Measurements from ENCODE around the gene PPFIA1. TPM values are rescaled to one million over a fixed set of nuclear protein-coding genes. Genes with fewer than 3 reads are reported as not detected.

The PPFIA1 gene
- total RNA-seq, 2 donors from 2014 or later, result 105 to 118 TPM

- peaks cover 33% of the 10 kb centered on the region for H3K4me1 Mint-ChIP-seq
- TF ChIP-seq, protein P1, sequence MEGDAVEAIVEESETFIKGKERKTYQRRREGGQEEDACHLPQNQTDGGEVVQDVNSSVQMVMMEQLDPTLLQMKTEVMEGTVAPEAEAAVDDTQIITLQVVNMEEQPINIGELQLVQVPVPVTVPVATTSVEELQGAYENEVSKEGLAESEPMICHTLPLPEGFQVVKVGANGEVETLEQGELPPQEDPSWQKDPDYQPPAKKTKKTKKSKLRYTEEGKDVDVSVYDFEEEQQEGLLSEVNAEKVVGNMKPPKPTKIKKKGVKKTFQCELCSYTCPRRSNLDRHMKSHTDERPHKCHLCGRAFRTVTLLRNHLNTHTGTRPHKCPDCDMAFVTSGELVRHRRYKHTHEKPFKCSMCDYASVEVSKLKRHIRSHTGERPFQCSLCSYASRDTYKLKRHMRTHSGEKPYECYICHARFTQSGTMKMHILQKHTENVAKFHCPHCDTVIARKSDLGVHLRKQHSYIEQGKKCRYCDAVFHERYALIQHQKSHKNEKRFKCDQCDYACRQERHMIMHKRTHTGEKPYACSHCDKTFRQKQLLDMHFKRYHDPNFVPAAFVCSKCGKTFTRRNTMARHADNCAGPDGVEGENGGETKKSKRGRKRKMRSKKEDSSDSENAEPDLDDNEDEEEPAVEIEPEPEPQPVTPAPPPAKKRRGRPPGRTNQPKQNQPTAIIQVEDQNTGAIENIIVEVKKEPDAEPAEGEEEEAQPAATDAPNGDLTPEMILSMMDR (conservative IDR thresholded peaks at IDR 0.05), result no peak
- H3K9ac ChIP-seq (ENCODE audit: extremely low read depth, low read length, poor library complexity, severe bottlenecking), result peak overlapping the region; percentile 57
- peaks cover 51% of the 10 kb centered on the region for H3K36me3 ChIP-seq (ENCODE audit: control insufficient read depth, insufficient read depth, low read length)
- H3K27ac Mint-ChIP-seq, result peak overlapping the region; percentile 18
- H3K4me3 ChIP-seq (ENCODE audit: low read length), result peak overlapping the region; percentile 90
- no peaks in the 10 kb centered on the region for H3K27me3 Mint-ChIP-seq (ENCODE audit: insufficient read depth)
- H3K4me1 ChIP-seq (ENCODE audit: control insufficient read depth, insufficient read depth, low read length), result peaks cover 2% of the 10 kb centered on the region
- no peaks in the 10 kb centered on the region for H3K9me3 Mint-ChIP-seq
- WGBS, 2 experiments (ENCODE audit: insufficient coverage in 1 of 2, insufficient read length in 1 of 2), result 80% methylated on average over 6 to 7 of the region's 7 CpGs
- DNase-seq, result no peak
- H3K36me3 Mint-ChIP-seq (ENCODE audit: low read depth), result peaks cover 49% of the 10 kb centered on the region
- H3K4me3 Mint-ChIP-seq, result peak overlapping the region; percentile 87
- no peaks in the 10 kb centered on the region for H3K27me3 ChIP-seq (ENCODE audit: control insufficient read depth, insufficient read depth, low read length, poor library complexity, severe bottlenecking)
- no peaks in the 10 kb centered on the region for H3K9me3 ChIP-seq (ENCODE audit: control insufficient read depth, low read length)
- no peak overlapping the region for H3K27ac ChIP-seq (ENCODE audit: low read depth, low read length)
Observed at GRCh38 chr11:70272009-70272408, 1.5 kb downstream of the PPFIA1 start.

DNA sequence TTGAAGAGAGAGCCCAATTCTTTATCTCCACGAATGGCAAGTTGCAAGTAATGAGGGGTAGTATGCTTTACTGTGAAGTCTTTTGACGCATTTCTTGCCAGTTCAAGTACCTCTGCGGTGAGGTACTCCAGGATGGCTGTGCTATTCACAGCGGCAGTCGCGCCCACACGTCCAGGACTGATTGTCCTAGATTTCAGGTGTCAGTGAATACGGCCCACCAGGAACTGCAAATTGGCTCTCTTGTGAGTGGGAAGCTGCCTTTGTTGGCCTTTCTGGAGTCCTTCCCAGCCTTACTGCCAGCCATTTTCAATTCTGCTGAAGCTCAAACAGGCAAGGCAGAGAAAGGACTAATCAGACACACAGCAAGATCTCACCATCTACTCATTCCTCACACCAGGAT lies 8.5 kb downstream of the PPFIA1 start:
- no peaks in the 10 kb centered on the region for H3K9me3 Mint-ChIP-seq
- H3K27ac Mint-ChIP-seq, result peak overlapping the region; percentile 3
- Histone ChIP-seq H3K36me3 (ENCODE audit: control insufficient read depth, insufficient read depth, low read length) (peaks cover 89% of the 10 kb centered on the region), H3K9me3 (ENCODE audit: control insufficient read depth, low read length) (no peaks in the 10 kb centered on the region), H3K27me3 (ENCODE audit: control insufficient read depth, insufficient read depth, low read length, poor library complexity, severe bottlenecking) (no peaks in the 10 kb centered on the region), H3K9ac (ENCODE audit: extremely low read depth, low read length, poor library complexity, severe bottlenecking) (no peak overlapping the region), H3K4me3 (ENCODE audit: low read length) (no peak overlapping the region), H3K4me1 (ENCODE audit: control insufficient read depth, insufficient read depth, low read length) (peaks cover 2% of the 10 kb centered on the region), H3K27ac (ENCODE audit: low read depth, low read length) (no peak overlapping the region)
- H3K4me3 Mint-ChIP-seq, result no peak overlapping the region
- H3K36me3 Mint-ChIP-seq (ENCODE audit: low read depth), result peaks cover 82% of the 10 kb centered on the region
- no peak for DNase-seq
- no peaks in the 10 kb centered on the region for H3K27me3 Mint-ChIP-seq (ENCODE audit: insufficient read depth)
- TF ChIP-seq, protein P1 (conservative IDR thresholded peaks at IDR 0.05), result no peak
- peaks cover 19% of the 10 kb centered on the region for H3K4me1 Mint-ChIP-seq
- 88 to 96% methylated on average over 8 of the region's 8 CpGs for WGBS, 2 experiments (ENCODE audit: insufficient coverage in 1 of 2, insufficient read length in 1 of 2)

- Histone ChIP-seq H3K9me3 (ENCODE audit: control insufficient read depth, low read length) (no peaks in the 10 kb centered on the region), H3K36me3 (ENCODE audit: control insufficient read depth, insufficient read depth, low read length) (peaks cover 87% of the 10 kb centered on the region), H3K4me3 (ENCODE audit: low read length) (no peak overlapping the region), H3K27me3 (ENCODE audit: control insufficient read depth, insufficient read depth, low read length, poor library complexity, severe bottlenecking) (no peaks in the 10 kb centered on the region), H3K4me1 (ENCODE audit: control insufficient read depth, insufficient read depth, low read length) (peaks cover 2% of the 10 kb centered on the region), H3K27ac (ENCODE audit: low read depth, low read length) (no peak overlapping the region), H3K9ac (ENCODE audit: extremely low read depth, low read length, poor library complexity, severe bottlenecking) (no peak overlapping the region)
- no peaks in the 10 kb centered on the region for H3K9me3 Mint-ChIP-seq
- TF ChIP-seq, protein P1 (conservative IDR thresholded peaks at IDR 0.05), result no peak
- no peaks in the 10 kb centered on the region for H3K27me3 Mint-ChIP-seq (ENCODE audit: insufficient read depth)
- H3K4me3 Mint-ChIP-seq, result no peak overlapping the region
- H3K4me1 Mint-ChIP-seq, result peaks cover 9% of the 10 kb centered on the region
- DNase-seq, result no peak
- peaks cover 80% of the 10 kb centered on the region for H3K36me3 Mint-ChIP-seq (ENCODE audit: low read depth)
- WGBS, 2 experiments (ENCODE audit: insufficient coverage in 1 of 2, insufficient read length in 1 of 2), result 92% methylated on average over 5 to 7 of the region's 7 CpGs
- H3K27ac Mint-ChIP-seq, result peak overlapping the region; percentile 67
Observed at GRCh38 chr11:70281156-70281609, 10.7 kb downstream of the PPFIA1 start.
